NCI-H2171 treated with DMSO at 0.1 percent for 48 hours (cell line): ENCODE results near the gene NOS1AP.
"Not testable (repeated sequence)": the region's sequence is repeated elsewhere in the genome, so short reads cannot be mapped to it uniquely, and the experiment has no call there.

ENCODE experiments used
- DNase-seq: peaks from one replicate; lab custom pipeline; 2025; lab: John Stamatoyannopoulos, UW

Gene NOS1AP

GRCh38 chr1:162059721-162060120 is 9.8 kb upstream of the NOS1AP start:
- no peak for DNase-seq

GRCh38 chr1:162060314-162060713 is 9.2 kb upstream of the NOS1AP start:
- DNase-seq = no peak

DNA sequence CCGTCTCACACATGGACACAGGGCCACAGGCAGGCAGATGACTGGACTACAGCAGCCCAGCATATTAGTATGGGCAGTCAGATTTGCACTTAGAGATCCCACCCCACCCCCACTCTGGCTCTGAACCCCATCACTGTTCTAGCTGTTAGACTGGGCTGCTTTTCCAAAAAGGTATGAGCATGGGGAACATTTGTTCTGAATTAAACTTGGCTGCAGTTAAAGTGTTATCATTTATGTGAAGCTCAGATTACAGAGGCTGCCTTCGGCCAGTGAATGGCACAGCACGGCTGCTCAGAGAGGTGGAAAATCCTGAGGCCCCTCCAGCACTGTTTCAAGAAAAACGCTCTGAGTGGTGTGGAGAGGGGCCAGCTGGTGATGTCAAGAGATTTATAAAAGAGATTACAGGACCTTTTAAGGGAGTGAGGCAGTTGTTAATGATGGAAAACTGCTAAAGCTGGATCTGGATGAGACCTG is 6.9 kb upstream of the NOS1AP start:
- peak; percentile 85 for DNase-seq

GRCh38 chr1:162065016-162065415 is 4.5 kb upstream of the NOS1AP start:
- DNase-seq = no peak

DNA sequence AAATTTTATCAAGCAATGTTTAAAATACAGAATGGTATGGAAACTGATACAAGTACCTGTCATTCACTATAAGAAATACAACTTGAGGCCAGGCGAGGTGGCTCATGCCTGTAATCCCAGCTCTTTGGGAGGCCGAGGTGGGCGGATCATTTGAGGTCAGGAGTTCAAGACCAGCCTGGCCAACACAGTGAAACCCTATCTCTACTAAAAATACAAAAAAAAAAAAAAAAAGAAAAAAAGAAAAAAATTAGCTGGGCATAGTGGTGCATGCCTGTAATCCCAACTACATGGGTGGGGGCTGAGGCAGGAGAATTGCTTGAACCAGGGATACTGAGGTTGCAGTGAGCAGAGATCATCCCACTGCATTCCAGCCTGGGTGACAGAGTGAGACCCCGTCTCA is 2.7 kb upstream of the NOS1AP start:
- not testable (repeated sequence) for DNase-seq

- DNase-seq = no peak
Observed at GRCh38 chr1:162067466-162067865, 2.0 kb upstream of the NOS1AP start.

GRCh38 chr1:162068301-162068700 is 1.2 kb upstream of the NOS1AP start:
- no peak for DNase-seq

GRCh38 chr1:162070094-162070748 is 730 bp downstream of the NOS1AP start:
- DNase-seq = peak; percentile 73

DNA sequence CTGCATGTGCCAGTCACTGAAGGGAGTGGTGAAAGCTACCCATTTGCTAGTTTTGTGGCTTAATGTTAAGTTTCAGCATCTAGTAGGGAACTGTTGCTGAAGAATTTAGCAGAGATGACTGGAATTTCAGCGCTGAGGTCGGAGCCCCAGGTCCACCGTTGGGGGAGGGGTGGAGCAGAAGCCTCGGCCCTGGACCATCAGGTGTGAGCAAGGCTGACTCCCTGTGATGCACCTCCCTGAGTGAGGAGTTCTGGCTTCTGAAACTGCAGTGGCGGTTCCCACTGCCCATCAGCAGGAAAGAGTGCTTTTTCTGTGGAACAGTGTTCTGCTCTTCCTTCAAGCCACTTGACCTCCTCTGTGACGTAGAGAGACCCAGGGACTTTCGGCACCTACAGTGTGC is 1.3 kb downstream of the NOS1AP start:
- no peak for DNase-seq

GRCh38 chr1:162072740-162073139 is 3.2 kb downstream of the NOS1AP start:
- no peak for DNase-seq

GRCh38 chr1:162074276-162075005 is 5.0 kb downstream of the NOS1AP start:
- DNase-seq = no peak

DNA sequence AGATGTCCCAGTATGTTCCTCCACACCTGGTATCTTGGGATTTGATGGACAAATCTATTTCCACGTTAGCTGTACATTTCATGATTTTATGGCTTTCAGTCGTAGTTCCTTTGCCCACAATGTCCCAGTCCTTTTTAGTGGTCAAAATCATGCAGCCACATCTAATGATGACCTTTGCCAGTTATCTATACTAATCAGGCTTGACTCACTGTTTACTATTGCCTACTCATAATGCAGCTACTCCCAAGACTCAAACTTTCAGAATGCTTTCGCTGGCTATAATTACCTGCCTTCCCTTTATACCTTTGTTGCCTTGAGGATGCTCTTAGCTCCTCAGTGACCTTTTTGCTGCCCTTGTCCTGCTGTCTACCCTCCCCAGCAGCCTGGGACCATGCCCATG is 6.4 kb downstream of the NOS1AP start:
- no peak for DNase-seq

GRCh38 chr1:162077648-162078299 is 8.3 kb downstream of the NOS1AP start:
- DNase-seq = no peak

DNA sequence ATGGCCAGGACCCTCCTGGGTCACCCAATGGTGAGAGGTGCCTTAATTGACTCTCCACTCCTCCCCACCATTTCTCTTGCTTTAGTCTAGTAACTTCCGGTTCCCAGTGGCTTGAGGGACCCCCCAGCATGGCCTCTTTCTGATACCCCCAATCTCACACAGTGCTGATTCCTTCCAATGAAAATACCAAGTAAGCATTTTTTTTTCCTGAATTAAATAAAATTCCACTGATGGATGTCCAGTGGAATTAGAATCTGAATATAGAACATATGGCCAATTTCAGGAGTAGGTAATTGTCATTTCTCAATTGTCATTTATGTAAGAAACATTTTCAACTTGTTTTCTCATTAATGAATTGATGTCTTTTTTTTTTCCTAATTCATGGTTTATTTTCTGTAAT is 9.5 kb downstream of the NOS1AP start:
- no peak for DNase-seq

DNA sequence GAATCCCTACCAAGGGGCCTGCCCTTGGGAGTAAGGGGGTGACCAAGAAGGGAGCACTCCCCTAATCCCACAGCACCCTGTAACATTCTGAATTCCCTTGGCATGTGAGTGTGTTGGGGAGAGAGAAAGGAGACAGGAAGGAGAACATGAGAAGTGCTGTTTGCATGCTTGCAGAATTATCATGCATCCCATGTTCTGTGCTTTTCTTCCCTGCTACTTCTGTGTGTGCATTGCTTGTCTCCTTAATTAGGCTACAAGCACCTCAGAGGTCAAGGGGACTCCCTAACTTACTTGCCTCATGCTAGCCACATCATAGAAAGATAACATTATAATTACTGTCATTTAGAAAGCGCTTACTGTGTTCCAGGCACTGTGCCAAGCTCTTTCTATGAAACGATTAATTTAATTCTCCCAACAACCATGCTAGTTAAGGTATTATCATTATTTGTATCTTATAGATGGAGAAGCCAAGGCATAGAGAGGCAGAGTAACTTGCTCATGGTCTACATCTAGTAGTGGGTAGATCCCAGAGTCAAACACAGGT is 11.1 kb downstream of the NOS1AP start:
- no peak for DNase-seq

GRCh38 chr1:162081316-162081715 is 11.8 kb downstream of the NOS1AP start:
- DNase-seq = no peak

DNA sequence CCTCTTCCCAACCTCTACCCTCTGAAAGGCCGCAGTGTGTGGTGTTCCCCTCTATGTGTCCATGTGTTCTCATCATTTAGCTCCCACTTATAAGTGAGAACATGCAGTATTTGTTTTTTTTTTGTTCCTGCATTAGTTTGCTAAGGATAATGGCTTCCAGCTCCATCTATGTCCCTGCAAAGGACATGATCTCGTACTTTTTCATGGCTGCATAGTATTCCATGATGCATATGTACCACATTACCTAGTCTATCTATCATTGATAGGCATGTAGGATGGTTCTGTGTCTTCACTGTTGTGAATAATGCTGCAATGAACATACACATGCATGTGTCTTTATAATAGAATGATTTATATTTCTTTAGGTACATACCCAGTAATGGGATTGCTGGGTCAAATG is 12.6 kb downstream of the NOS1AP start:
- not testable (repeated sequence) for DNase-seq

GRCh38 chr1:162083273-162083672 is 13.8 kb downstream of the NOS1AP start:
- no peak for DNase-seq

GRCh38 chr1:162085991-162086390 is 16.5 kb downstream of the NOS1AP start:
- DNase-seq = no peak

DNA sequence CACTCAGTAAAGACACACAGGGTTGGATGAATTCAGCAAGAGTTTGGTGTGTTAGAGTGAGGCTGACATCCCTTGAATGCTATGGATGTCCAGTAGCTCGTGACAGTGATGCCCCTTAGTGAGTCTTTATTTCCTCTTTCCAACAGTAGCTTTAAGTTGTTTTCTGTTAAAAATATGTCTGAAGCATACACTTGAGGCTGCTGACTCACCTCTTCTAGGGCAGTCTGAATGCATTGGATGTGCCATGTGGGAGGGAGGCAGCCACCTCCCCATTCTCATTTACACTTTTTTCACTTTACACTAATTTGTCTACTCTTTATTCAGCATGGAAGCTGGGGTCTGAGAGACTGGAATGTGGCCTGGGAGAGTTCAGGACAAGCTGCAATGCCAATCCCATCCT is 17.6 kb downstream of the NOS1AP start:
- DNase-seq = no peak

- DNase-seq = no peak
Observed at GRCh38 chr1:162087574-162087973, 18.1 kb downstream of the NOS1AP start.

DNA sequence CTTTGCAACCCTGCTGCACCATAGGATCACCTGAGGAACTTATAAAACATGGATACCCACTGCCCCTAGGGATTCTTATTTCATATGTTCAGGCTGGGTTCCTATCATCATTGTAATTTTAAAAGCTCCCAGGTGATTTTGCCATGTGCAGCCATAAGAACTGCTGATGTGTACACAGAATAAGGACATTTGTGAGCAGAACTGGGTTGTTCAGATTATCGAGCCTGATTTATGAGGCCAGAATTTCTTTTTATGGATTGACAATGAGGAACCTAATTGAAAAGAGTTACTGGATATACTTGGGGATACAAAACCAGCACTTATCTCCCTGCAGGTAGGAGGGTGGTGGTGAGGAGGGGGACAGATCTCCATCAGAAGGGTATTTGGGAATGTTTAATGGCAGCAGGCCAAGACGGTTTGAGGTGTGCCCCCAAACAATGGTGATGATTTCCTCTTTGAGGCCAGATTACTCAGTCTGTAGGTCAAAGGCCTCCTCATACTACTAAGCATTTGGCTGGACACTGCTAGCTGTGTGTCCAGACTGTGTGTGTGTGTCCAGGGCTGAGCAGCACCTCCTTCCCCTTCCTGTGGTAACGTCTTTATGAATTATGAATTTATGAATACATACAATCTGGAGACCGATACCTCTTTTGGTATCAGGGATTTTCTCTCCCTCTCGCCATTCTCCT is 18.9 kb downstream of the NOS1AP start:
- no peak for DNase-seq
